GM12878 (cell line): ENCODE data around the gene SRGAP2. TPM values are rescaled to one million over a fixed set of nuclear protein-coding genes. Genes with fewer than 3 reads are reported as not detected.
"Not testable (repeated sequence)": the region's sequence is repeated elsewhere in the genome, so short reads cannot be mapped to it uniquely, and the experiment has no call there.

Source experiments
- ATAC-seq: fragments of 200-7000 bp; cut with Tn5 transposase; 3 replicates; pipeline ENCODE4 v1.9.1; 2020; ENCODE audit warnings: mild to moderate bottlenecking, moderate library complexity
- BruUV-seq: library from RNA; stranded (reverse); fragments of 400-500 nt; replicated peaks from 2 replicates; lab custom pipeline; 2021; lab: Mats Ljungman, UMichigan
- CTCF ChIA-PET: fragments of 300-600 bp; sonication (Branson Sonifier 250); formaldehyde crosslinking; extraction: SDS; loops from one replicate; lab custom pipeline; 2021; ENCODE audit warnings: inconsistent platforms; lab: Yijun Ruan, JAX
- POLR2A ChIA-PET: fragments of 350-600 bp; formaldehyde crosslinking; extraction: SDS; loops from one replicate; lab custom pipeline; 2021; ENCODE audit warnings: inconsistent platforms; lab: Charles Lee
- RAD21 ChIA-PET: fragments of 300-600 bp; sonication (Branson Sonifier 250); formaldehyde crosslinking; loops from one replicate; lab custom pipeline; 2023; ENCODE audit warnings: antibody characterized with exemption; ENCODE audit not compliant: unreplicated experiment; lab: Charles Lee
- SMC1A ChIA-PET: fragments of 300-600 bp; sonication (Branson Sonifier 250); formaldehyde crosslinking; loops from one replicate; lab custom pipeline; 2023; ENCODE audit not compliant: unreplicated experiment, uncharacterized antibody; lab: Charles Lee
- DNase-seq: peaks from one replicate; pipeline ENCODE4 v3.0.0-alpha.2; 2011; ENCODE audit warnings: low read depth, low spot score
- FAIRE-seq: peaks from 3 replicates; lab custom pipeline; 2011; peaks lifted over from hg19 to GRCh38; lab: Jason Lieb, UNC
- H2AFZ ChIP-seq: 2 replicates; pipeline ENCODE4 v1.6.0; 2011; ENCODE audit warnings: low read depth, low read length, control low read depth; ENCODE audit not compliant: control insufficient read depth
- H3K27ac ChIP-seq: 2 replicates; pipeline ENCODE4 v1.5.1; 2011; ENCODE audit warnings: control low read depth; ENCODE audit not compliant: control insufficient read depth, insufficient read depth
- H3K27me3 ChIP-seq, 2 experiments: replicated peaks in 1 of 2; 2 replicates each; pipeline versions ENCODE4 v1.6.0 to v1.6.1; 2011; ENCODE audit warnings: low read length in 1 of 2; ENCODE audit not compliant: control insufficient read depth in 2 of 2, insufficient read depth in 2 of 2
- H3K36me3 ChIP-seq, 2 experiments: 2 replicates each; pipeline ENCODE4 v1.5.1; 2011; ENCODE audit warnings: low read length in 1 of 2; ENCODE audit not compliant: control insufficient read depth in 2 of 2, insufficient read depth in 2 of 2
- H3K4me1 ChIP-seq: 2 replicates; pipeline ENCODE4 v1.6.1; 2011; ENCODE audit warnings: mild to moderate bottlenecking, low read length, moderate library complexity, mixed read lengths; ENCODE audit not compliant: control insufficient read depth, insufficient read depth
- H3K4me2 ChIP-seq: 2 replicates; pipeline ENCODE4 v1.6.0; 2011; ENCODE audit warnings: control low read depth; ENCODE audit not compliant: control insufficient read depth, insufficient read depth
- H3K4me3 ChIP-seq: fragments of 200-600 bp; sonication (generic); 2 replicates; pipeline ENCODE4 v1.5.1; 2016
- H3K79me2 ChIP-seq: 2 replicates; pipeline ENCODE4 v1.6.0; 2011; ENCODE audit warnings: low read length; ENCODE audit not compliant: control insufficient read depth, insufficient read depth
- H3K9ac ChIP-seq: 2 replicates; pipeline ENCODE4 v1.8.0; 2011; ENCODE audit warnings: low read length, control low read depth, mixed read lengths; ENCODE audit not compliant: control insufficient read depth, insufficient read depth
- H3K9me3 ChIP-seq: replicated peaks from 3 replicates; pipeline ENCODE4 v1.5.1; 2011; ENCODE audit warnings: mild to moderate bottlenecking, low read length; ENCODE audit not compliant: control insufficient read depth, insufficient read depth
- H4K20me1 ChIP-seq: 2 replicates; pipeline ENCODE4 v1.6.0; 2011; ENCODE audit not compliant: control insufficient read depth, insufficient read depth
- WGBS: methylation state at CpG from one replicate; pipeline ENCODE4 v1.1.6; 2016; ENCODE audit warnings: low lambda C conversion rate; ENCODE audit not compliant: insufficient replicate concordance, insufficient coverage; ENCODE audit errors: missing lambda C conversion rate; 5-methylcytosine and 5-hydroxymethylcytosine counted together
- in situ Hi-C: fragments of 300-500 bp; cut with MboI; formaldehyde crosslinking; loops from 9 replicates; pipeline ENCODE4 v1.14.3; 2018; ENCODE audit warnings: mixed read lengths
- intact Hi-C: fragments of 100-400 bp; cut with micrococcal nuclease; formaldehyde crosslinking; loops from one replicate; pipeline ENCODE4 v1.14.2; 2022; ENCODE audit not compliant: unreplicated experiment
- polyA plus RNA-seq, 11 experiments: library from polyadenylated mRNA; depleted of rRNA in 4 of 11; unstranded in 6 of 11; stranded (reverse) in 5 of 11; fragments of >200 nt; fragmentation: Nextera tagmentation in 4 of 11; fragmentation: Illumina TruSeq in 1 of 11; extraction: Ambion mirVana in 4 of 11; extraction: Trizol in 1 of 11; gene quantifications; 1 replicate in 1 of 11; 2 replicates in 10 of 11; pipeline versions ENCODE4 v1.2.1 to v1.2.3, GENCODE V29; 2011 to 2016; ENCODE audit warnings: inconsistent platforms in 2 of 11, missing spikeins in 2 of 11, low read depth in 1 of 11
- total RNA-seq, 4 experiments: library from RNA; depleted of rRNA in 3 of 4; stranded (reverse); fragments of >200 nt in 3 of 4; fragmentation: Illumina TruSeq in 1 of 4; extraction: Trizol in 1 of 4; gene quantifications; 2 replicates each; pipeline versions ENCODE4 v1.2.1 to v1.2.3, GENCODE V29; 2013 to 2021

Gene SRGAP2
- total and polyA plus RNA-seq, 10 of the 15 experiments (the other 5 are each of a cell fraction or from before 2014, with no cell fraction given) = 1.2 to 15.0 (median 7.6) TPM

DNA sequence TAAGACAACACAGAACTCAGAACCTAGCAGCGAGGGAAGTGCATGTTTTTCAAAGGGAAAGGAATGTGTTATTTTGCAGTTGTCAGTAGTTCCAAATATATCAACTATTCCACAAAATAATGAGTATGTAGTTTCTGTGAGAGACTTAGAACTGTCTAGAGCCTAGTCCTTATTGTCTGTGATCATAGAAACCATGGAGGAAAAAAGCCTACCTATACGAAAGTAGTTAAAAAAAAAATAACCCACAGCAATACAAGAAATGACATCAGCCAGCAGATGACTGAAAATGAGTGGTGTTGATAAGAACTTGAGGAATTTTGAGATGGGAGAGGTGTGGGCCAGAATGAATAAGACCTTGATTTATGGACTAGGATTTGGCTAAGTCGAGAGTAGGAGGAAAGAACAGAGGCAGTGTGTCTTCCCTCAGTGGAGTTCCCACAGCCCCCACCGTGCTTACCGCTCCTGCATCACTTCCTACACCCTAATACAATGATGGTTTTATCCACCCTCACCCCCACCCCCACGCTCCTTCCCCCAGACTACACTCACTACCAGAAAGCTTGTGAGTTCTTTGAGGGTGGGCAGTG is 20.9 kb downstream of the SRGAP2 start:
- H3K9ac ChIP-seq, intact Hi-C loops, H3K4me3 ChIP-seq, CTCF ChIA-PET, POLR2A ChIA-PET, H3K36me3 ChIP-seq, H3K79me2 ChIP-seq, FAIRE-seq, RAD21 ChIA-PET, H3K27me3 ChIP-seq, in situ Hi-C loops, H3K4me1 ChIP-seq, H3K9me3 ChIP-seq, H3K4me2 ChIP-seq, H2AFZ ChIP-seq, SMC1A ChIA-PET, H4K20me1 ChIP-seq, BruUV-seq, H3K27ac ChIP-seq, DNase-seq, ATAC-seq: not testable (repeated sequence)
- 75% methylated on average over 2 of the region's 6 CpGs for WGBS

DNA sequence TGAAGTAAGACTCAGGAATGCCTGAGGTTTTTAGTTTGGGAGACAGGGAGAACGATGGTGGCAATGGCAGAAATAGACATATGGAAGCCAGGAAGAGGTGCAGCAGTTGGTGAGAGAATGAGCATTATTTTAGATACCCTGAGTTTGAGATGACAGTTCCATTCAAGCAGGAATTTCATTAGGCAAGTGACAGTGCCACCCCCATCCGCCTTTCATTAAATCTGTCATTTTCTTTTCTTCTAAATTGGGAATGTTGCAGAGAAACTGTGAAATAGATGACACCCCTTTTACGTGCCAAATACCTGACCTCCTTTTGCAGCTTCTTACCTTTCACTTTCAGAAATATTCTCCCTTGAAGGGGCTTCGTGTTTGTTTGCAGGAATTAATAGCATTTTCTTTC is 22.0 kb downstream of the SRGAP2 start:
- CTCF ChIA-PET = not testable (repeated sequence)

DNA sequence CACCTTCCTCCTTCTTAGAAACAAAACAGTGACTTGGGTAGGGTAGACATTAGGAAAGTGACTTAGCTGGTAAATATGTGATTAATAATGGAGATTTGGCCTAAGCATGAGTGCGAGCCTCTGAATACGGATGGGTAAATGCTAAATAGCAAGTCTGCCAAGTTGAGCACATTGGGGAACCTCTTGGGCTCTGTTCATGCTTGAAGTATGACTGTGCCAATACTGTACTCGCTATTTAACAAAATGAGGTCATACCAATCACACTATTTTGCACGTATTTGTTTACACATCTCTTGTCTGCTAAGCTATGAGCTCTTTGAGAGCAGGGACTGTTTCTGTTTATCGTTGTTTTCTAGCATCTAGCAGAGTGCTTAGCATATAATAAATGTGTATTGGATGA is 23.5 kb downstream of the SRGAP2 start:
- 94% methylated on average over 2 of the region's 5 CpGs for WGBS
- ATAC-seq, RAD21 ChIA-PET, H3K27ac ChIP-seq, DNase-seq, FAIRE-seq, H3K4me2 ChIP-seq, SMC1A ChIA-PET, intact Hi-C loops, H3K9me3 ChIP-seq, BruUV-seq, H3K4me3 ChIP-seq, H3K27me3 ChIP-seq, H3K79me2 ChIP-seq, H3K9ac ChIP-seq, H4K20me1 ChIP-seq, POLR2A ChIA-PET, H2AFZ ChIP-seq, CTCF ChIA-PET, H3K36me3 ChIP-seq, H3K4me1 ChIP-seq, in situ Hi-C loops: not testable (repeated sequence)

More for the DNA sequence above, 22.0 kb downstream of the SRGAP2 start:
- H3K9ac ChIP-seq, H3K4me3 ChIP-seq, H3K36me3 ChIP-seq, H4K20me1 ChIP-seq, H3K4me1 ChIP-seq, RAD21 ChIA-PET, SMC1A ChIA-PET, BruUV-seq, FAIRE-seq, H3K27me3 ChIP-seq, intact Hi-C loops, POLR2A ChIA-PET, H3K79me2 ChIP-seq, in situ Hi-C loops, H3K4me2 ChIP-seq, DNase-seq, H3K27ac ChIP-seq, ATAC-seq, H2AFZ ChIP-seq, H3K9me3 ChIP-seq: not testable (repeated sequence)
- 47% methylated on average over 4 of the region's 4 CpGs for WGBS

DNA sequence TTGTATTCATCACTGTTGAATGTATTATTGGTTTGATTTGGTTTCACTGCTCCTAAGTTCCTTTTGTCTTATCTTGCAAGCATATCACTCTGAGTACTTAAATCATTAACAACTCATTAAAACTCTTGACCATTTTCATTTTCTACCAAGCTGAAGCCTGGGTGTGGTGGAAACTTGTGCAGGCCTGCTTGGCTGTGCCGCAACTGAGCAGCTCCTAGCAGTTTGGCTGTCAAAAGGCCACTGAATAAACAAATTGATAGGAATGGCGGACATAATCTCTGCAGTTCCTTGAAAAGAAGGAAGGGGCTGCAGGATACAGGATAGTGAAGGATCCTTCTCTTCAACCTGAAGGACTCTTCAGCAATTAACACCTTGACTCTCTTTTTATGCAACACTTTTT is 25.9 kb downstream of the SRGAP2 start:
- H3K9ac ChIP-seq, DNase-seq, intact Hi-C loops, H3K4me3 ChIP-seq, ATAC-seq, H3K4me2 ChIP-seq, SMC1A ChIA-PET, H3K9me3 ChIP-seq, POLR2A ChIA-PET, RAD21 ChIA-PET, CTCF ChIA-PET, H3K4me1 ChIP-seq, H2AFZ ChIP-seq, BruUV-seq, H3K27ac ChIP-seq, H4K20me1 ChIP-seq, in situ Hi-C loops, H3K79me2 ChIP-seq, H3K27me3 ChIP-seq, H3K36me3 ChIP-seq, FAIRE-seq: not testable (repeated sequence)
- 81% methylated on average over 2 of the region's 2 CpGs for WGBS
